NCI-H69 (cell line): ENCODE data around the gene CHST4.
"Not testable (repeated sequence)": the region's sequence is repeated elsewhere in the genome, so short reads cannot be mapped to it uniquely, and the experiment has no call there.

Source experiments
- DNase-seq: peaks from one replicate; lab custom pipeline; 2025; lab: John Stamatoyannopoulos, UW

CHST4 gene

DNA sequence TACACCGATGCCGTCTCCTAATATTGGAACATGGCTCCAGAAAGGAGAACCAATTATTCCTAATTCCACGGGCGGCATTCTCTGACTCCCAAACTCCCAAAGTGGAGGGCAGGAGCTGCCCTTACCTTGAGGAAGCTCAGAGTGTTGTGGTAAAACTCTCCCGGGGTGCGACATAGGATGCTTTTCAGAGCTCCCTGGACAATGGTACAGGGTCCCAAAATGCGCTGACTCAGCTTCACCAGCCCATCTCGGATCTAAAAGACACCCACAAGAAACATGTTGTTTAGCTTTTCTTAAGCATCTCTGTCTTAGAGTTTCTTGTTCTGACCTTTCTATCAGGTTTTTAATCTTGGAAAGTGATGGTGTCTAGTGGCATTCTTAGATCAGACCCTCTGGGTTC, 43.9 kb downstream of the CHST4 start:
- DNase-seq, result no peak

- DNase-seq, result no peak
Observed at GRCh38 chr16:71572497-71573116, 46.4 kb downstream of the CHST4 start.

GRCh38 chr16:71573387-71574094, 47.3 kb downstream of the CHST4 start:
- DNase-seq, result no peak

- no peak for DNase-seq
Observed at GRCh38 chr16:71574702-71575101, 48.5 kb downstream of the CHST4 start.

- DNase-seq, result no peak
Observed at GRCh38 chr16:71576971-71577370, 50.7 kb downstream of the CHST4 start, which contains the start of gene TAT. TSS of gene TAT (minus strand) at chr16:71577092. CDS start at chr16:71576415, 677 bp downstream.

- DNase-seq, result not testable (repeated sequence)
Observed at GRCh38 chr16:71582553-71582848, 56.3 kb downstream of the CHST4 start.

DNA sequence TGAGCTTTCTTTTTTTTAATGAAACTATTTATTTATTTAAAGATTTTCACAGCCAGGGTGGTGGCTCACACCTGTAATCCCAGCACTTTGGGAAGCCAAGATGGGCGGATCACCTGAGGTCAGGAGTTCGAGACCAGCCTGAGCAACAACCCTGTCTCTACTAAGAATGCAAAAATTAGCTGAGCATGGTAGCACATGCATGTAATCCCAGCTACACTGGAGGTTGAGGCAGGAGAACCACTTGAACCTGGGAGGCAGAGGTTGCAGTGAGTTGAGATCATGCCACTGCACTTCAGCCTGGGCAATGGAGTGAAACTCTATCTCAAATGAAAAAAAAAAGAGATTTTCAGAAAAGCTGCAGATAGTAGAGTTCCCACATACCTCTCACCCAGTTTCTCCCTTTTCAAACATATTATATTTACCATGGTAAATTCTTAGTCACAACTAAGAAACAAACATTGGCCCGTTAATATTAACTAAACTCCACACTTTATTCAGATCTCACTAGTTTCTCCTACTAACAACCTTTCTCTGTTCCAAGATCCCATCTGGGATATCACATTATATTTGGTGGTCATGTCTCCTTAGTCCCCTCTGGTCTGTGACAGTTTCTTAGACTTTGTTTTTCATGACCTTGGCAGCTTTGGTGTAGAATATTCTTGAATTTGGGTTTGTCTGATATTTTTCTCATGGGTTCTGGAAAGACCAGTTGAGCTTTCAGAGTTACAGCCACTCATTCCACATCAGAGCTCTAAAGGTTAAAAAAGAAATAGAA, 58.5 kb downstream of the CHST4 start:
- DNase-seq, result no peak

- DNase-seq, result no peak
Observed at GRCh38 chr16:71585318-71585703, 59.1 kb downstream of the CHST4 start.
